Activated CD4-positive, alpha-beta T cell treated with anti-CD3 and anti-CD28 coated beads, Interleukin-2, amount 10 ng/mL, durations not matched to agents 24 days and 14 days (primary cell): ENCODE results near the gene GRK5. TPM values are rescaled to one million over a fixed set of nuclear protein-coding genes. Genes with fewer than 3 reads are reported as not detected.
"Not testable (repeated sequence)": the region's sequence is repeated elsewhere in the genome, so short reads cannot be mapped to it uniquely, and the experiment has no call there.

ENCODE experiments used
- DNase-seq: peaks from one replicate; pipeline ENCODE4 v3.0.0; 2022
- H3K27ac Mint-ChIP-seq: one replicate; pipeline ENCODE4 v1.8.0; 2022; ENCODE audit warnings: mild to moderate bottlenecking, mixed read lengths
- H3K27me3 Mint-ChIP-seq: one replicate; pipeline ENCODE4 v1.8.0; 2022; ENCODE audit warnings: mixed read lengths
- H3K36me3 Mint-ChIP-seq: one replicate; pipeline ENCODE4 v1.8.0; 2022; ENCODE audit warnings: low read depth, mild to moderate bottlenecking, mixed read lengths
- H3K4me1 Mint-ChIP-seq: one replicate; pipeline ENCODE4 v1.8.0; 2021; ENCODE audit warnings: mixed read lengths
- H3K4me3 Mint-ChIP-seq: one replicate; pipeline ENCODE4 v1.8.0; 2022; ENCODE audit warnings: mild to moderate bottlenecking, moderate library complexity, mixed read lengths
- H3K9me3 Mint-ChIP-seq: one replicate; pipeline ENCODE4 v1.8.0; 2021; ENCODE audit warnings: mixed read lengths
- intact Hi-C: fragments of 100-400 bp; cut with micrococcal nuclease; formaldehyde crosslinking; loops from one replicate; pipeline ENCODE4 v1.15.1; 2023
- total RNA-seq: library from RNA; stranded (reverse); gene quantifications from 2 replicates; pipeline ENCODE4 v1.2.3, GENCODE V29; 2022

Gene GRK5
- total RNA-seq, 1 donor from 2014 or later: 27.3 TPM

- H3K4me3 Mint-ChIP-seq, H3K27ac Mint-ChIP-seq, intact Hi-C loops, DNase-seq, H3K9me3 Mint-ChIP-seq, H3K27me3 Mint-ChIP-seq: not testable (repeated sequence)
- H3K4me1 Mint-ChIP-seq: peaks cover 37% of the 10 kb centered on the region
- H3K36me3 Mint-ChIP-seq: peaks cover 17% of the 10 kb centered on the region
These were observed 26.4 kb upstream of the GRK5 start for GRCh38 chr10:119180850-119181400.

GRCh38 chr10:119183664-119184412 lies 23.5 kb upstream of the GRK5 start:
- H3K4me3 Mint-ChIP-seq: no peak overlapping the region
- DNase-seq: no peak
- intact Hi-C loops: no loop called here
- H3K9me3 Mint-ChIP-seq: no peaks in the 10 kb centered on the region
- no peaks in the 10 kb centered on the region for H3K27me3 Mint-ChIP-seq
- H3K27ac Mint-ChIP-seq: peak overlapping the region; percentile 81
- no peaks in the 10 kb centered on the region for H3K36me3 Mint-ChIP-seq
- peaks cover 17% of the 10 kb centered on the region for H3K4me1 Mint-ChIP-seq

GRCh38 chr10:119189811-119190282 lies 17.5 kb upstream of the GRK5 start:
- intact Hi-C loops: no loop called here
- Mint-ChIP-seq H3K4me3 (peak overlapping the region; percentile 51), H3K9me3 (no peaks in the 10 kb centered on the region), H3K27ac (peak overlapping the region; percentile 58), H3K36me3 (no peaks in the 10 kb centered on the region), H3K4me1 (peaks cover 21% of the 10 kb centered on the region), H3K27me3 (no peaks in the 10 kb centered on the region)
- peak; percentile 78 for DNase-seq

GRCh38 chr10:119190353-119190752 lies 17.0 kb upstream of the GRK5 start:
- Mint-ChIP-seq H3K4me3 (peak overlapping the region; percentile 51), H3K36me3 (no peaks in the 10 kb centered on the region), H3K9me3 (no peaks in the 10 kb centered on the region), H3K27ac (peak overlapping the region; percentile 58), H3K4me1 (peaks cover 25% of the 10 kb centered on the region), H3K27me3 (no peaks in the 10 kb centered on the region)
- DNase-seq: no peak
- intact Hi-C loops: no loop called here

GRCh38 chr10:119190954-119191785 lies 16.2 kb upstream of the GRK5 start:
- Mint-ChIP-seq H3K36me3 (no peaks in the 10 kb centered on the region), H3K4me3 (no peak overlapping the region), H3K9me3 (no peaks in the 10 kb centered on the region), H3K27me3 (no peaks in the 10 kb centered on the region), H3K4me1 (peaks cover 27% of the 10 kb centered on the region), H3K27ac (peak overlapping the region; percentile 39)
- intact Hi-C loops: no loop called here
- DNase-seq: no peak

- H3K9me3 Mint-ChIP-seq: no peaks in the 10 kb centered on the region
- H3K4me3 Mint-ChIP-seq: no peak overlapping the region
- H3K27me3 Mint-ChIP-seq: no peaks in the 10 kb centered on the region
- intact Hi-C loops: no loop called here
- DNase-seq: no peak
- peak overlapping the region; percentile 37 for H3K27ac Mint-ChIP-seq
- H3K36me3 Mint-ChIP-seq: no peaks in the 10 kb centered on the region
- H3K4me1 Mint-ChIP-seq: peaks cover 27% of the 10 kb centered on the region
These were observed 15.5 kb upstream of the GRK5 start for GRCh38 chr10:119191881-119192280.

- Mint-ChIP-seq H3K4me3 (peak overlapping the region; percentile 36), H3K9me3 (no peaks in the 10 kb centered on the region), H3K36me3 (no peaks in the 10 kb centered on the region), H3K4me1 (peaks cover 34% of the 10 kb centered on the region), H3K27ac (peak overlapping the region; percentile 21), H3K27me3 (no peaks in the 10 kb centered on the region)
- intact Hi-C loops: loop anchor here (2.0 to 5.0 kb wide), 3 partner anchors 19 to 345 kb away; partner anchors contain the start of genes PRDX3 and RGS10
- DNase-seq: no peak
These were observed 9.4 kb upstream of the GRK5 start for GRCh38 chr10:119197921-119198320.

GRCh38 chr10:119198438-119198837 lies 8.9 kb upstream of the GRK5 start:
- peak overlapping the region; percentile 21 for H3K27ac Mint-ChIP-seq
- H3K36me3 Mint-ChIP-seq: no peaks in the 10 kb centered on the region
- no peaks in the 10 kb centered on the region for H3K9me3 Mint-ChIP-seq
- no peak overlapping the region for H3K4me3 Mint-ChIP-seq
- DNase-seq: peak; percentile 77
- H3K4me1 Mint-ChIP-seq: peaks cover 34% of the 10 kb centered on the region
- H3K27me3 Mint-ChIP-seq: no peaks in the 10 kb centered on the region
- intact Hi-C loops: loop anchor here (2.0 to 5.0 kb wide), 3 partner anchors 20 to 344 kb away; partner anchors contain the start of genes PRDX3 and RGS10

GRCh38 chr10:119199231-119199992 lies 8.0 kb upstream of the GRK5 start:
- H3K27me3 Mint-ChIP-seq: no peaks in the 10 kb centered on the region
- DNase-seq: peak; percentile 86
- H3K4me3 Mint-ChIP-seq: peak overlapping the region; percentile 10
- H3K36me3 Mint-ChIP-seq: no peaks in the 10 kb centered on the region
- H3K9me3 Mint-ChIP-seq: no peaks in the 10 kb centered on the region
- intact Hi-C loops: loop anchor here (1.0 to 5.0 kb wide), 5 partner anchors 21 to 343 kb away; partner anchors contain the start of genes PRDX3 and RGS10
- no peak overlapping the region for H3K27ac Mint-ChIP-seq
- peaks cover 34% of the 10 kb centered on the region for H3K4me1 Mint-ChIP-seq

- Mint-ChIP-seq H3K27ac (no peak overlapping the region), H3K4me1 (peaks cover 31% of the 10 kb centered on the region), H3K36me3 (no peaks in the 10 kb centered on the region), H3K4me3 (no peak overlapping the region), H3K27me3 (no peaks in the 10 kb centered on the region), H3K9me3 (no peaks in the 10 kb centered on the region)
- intact Hi-C loops: no loop called here
- no peak for DNase-seq
These were observed 6.1 kb upstream of the GRK5 start for GRCh38 chr10:119201233-119201632.

GRCh38 chr10:119203006-119203405 lies 4.4 kb upstream of the GRK5 start:
- Mint-ChIP-seq H3K4me3 (no peak overlapping the region), H3K9me3 (no peaks in the 10 kb centered on the region), H3K4me1 (peaks cover 24% of the 10 kb centered on the region), H3K27me3 (no peaks in the 10 kb centered on the region), H3K27ac (no peak overlapping the region), H3K36me3 (no peaks in the 10 kb centered on the region)
- intact Hi-C loops: no loop called here
- DNase-seq: no peak

GRCh38 chr10:119205894-119206602 lies 1.3 kb upstream of the GRK5 start:
- DNase-seq: peak; percentile 87
- peaks cover 31% of the 10 kb centered on the region for H3K4me1 Mint-ChIP-seq
- H3K36me3 Mint-ChIP-seq: no peaks in the 10 kb centered on the region
- H3K27me3 Mint-ChIP-seq: no peaks in the 10 kb centered on the region
- peak overlapping the region; percentile 98 for H3K27ac Mint-ChIP-seq
- intact Hi-C loops: loop anchor here (1.0 to 5.0 kb wide), 6 partner anchors 71 to 501 kb away; partner anchors contain the start of genes BAG3 and EIF3A
- peak overlapping the region; percentile 82 for H3K4me3 Mint-ChIP-seq
- H3K9me3 Mint-ChIP-seq: no peaks in the 10 kb centered on the region
